MM.1S (cell line): ENCODE measurements around the gene MAS1.

Source experiments
- DNase-seq: peaks from one replicate; pipeline ENCODE4 v3.0.0-alpha.2; 2015
- H2AFZ ChIP-seq: fragments of 300-600 bp; sonication (generic); 2 replicates; pipeline ENCODE4 v1.6.0; 2016; ENCODE audit warnings: antibody characterized with exemption, low read length
- H3F3A ChIP-seq: fragments of 300-600 bp; sonication (generic); 2 replicates; pipeline ENCODE4 v1.6.1; 2016; ENCODE audit warnings: mild to moderate bottlenecking, antibody characterized with exemption, low read length, moderate library complexity, mixed read lengths; ENCODE audit not compliant: insufficient read depth
- H3K27ac ChIP-seq: fragments of 300-600 bp; sonication (generic); 2 replicates; pipeline ENCODE4 v1.5.1; 2016; ENCODE audit warnings: mild to moderate bottlenecking, low read length
- H3K27me3 ChIP-seq: fragments of 300-600 bp; sonication (generic); replicated peaks from 2 replicates; pipeline ENCODE4 v1.6.0; 2016; ENCODE audit warnings: low read length; ENCODE audit not compliant: insufficient read depth
- H3K36me3 ChIP-seq: fragments of 300-600 bp; sonication (generic); replicated peaks from 2 replicates; pipeline ENCODE4 v1.6.1; 2016; ENCODE audit warnings: mild to moderate bottlenecking, low read length, mixed read lengths; ENCODE audit not compliant: insufficient read depth
- H3K4me1 ChIP-seq: fragments of 300-600 bp; sonication (generic); 2 replicates; pipeline ENCODE4 v1.6.1; 2016; ENCODE audit warnings: low read length, mixed read lengths
- H3K4me2 ChIP-seq: fragments of 300-600 bp; sonication (generic); 2 replicates; pipeline ENCODE4 v1.6.0; 2016; ENCODE audit warnings: low read depth, low read length
- H3K4me3 ChIP-seq: fragments of 300-600 bp; sonication (generic); 2 replicates; pipeline ENCODE4 v1.5.1; 2016; ENCODE audit warnings: low read length, mixed read lengths
- H3K79me2 ChIP-seq: fragments of 300-600 bp; sonication (generic); 2 replicates; pipeline ENCODE4 v1.6.1; 2016; ENCODE audit warnings: mixed run types, low read length, mixed read lengths
- H3K9ac ChIP-seq: fragments of 300-600 bp; sonication (generic); 2 replicates; pipeline ENCODE4 v1.6.1; 2016; ENCODE audit warnings: low read length, mixed read lengths
- H3K9me2 ChIP-seq: fragments of 300-600 bp; sonication (generic); replicated peaks from 2 replicates; pipeline ENCODE4 v1.6.1; 2016; ENCODE audit warnings: mild to moderate bottlenecking, low read length, mixed read lengths; ENCODE audit not compliant: insufficient read depth
- H3K9me3 ChIP-seq: fragments of 300-600 bp; sonication (generic); replicated peaks from 2 replicates; pipeline ENCODE4 v1.6.1; 2016; ENCODE audit warnings: mild to moderate bottlenecking, low read length, mixed read lengths; ENCODE audit not compliant: insufficient read depth
- H4K20me1 ChIP-seq: fragments of 300-600 bp; sonication (generic); 2 replicates; pipeline ENCODE4 v1.6.1; 2016; ENCODE audit warnings: mild to moderate bottlenecking, low read length, moderate library complexity, mixed read lengths; ENCODE audit not compliant: insufficient read depth
- EZH2 ChIP-seq: fragments of 300-600 bp; sonication (generic); optimal IDR thresholded peaks from 2 replicates; pipeline ENCODE3; 2017; ENCODE audit warnings: low read depth, mild to moderate bottlenecking, antibody characterized with exemption, low read length, mixed read lengths
- EZH2phosphoT487 ChIP-seq: fragments of 300-600 bp; sonication (generic); IDR thresholded peaks from 2 replicates; pipeline ENCODE4 v1.6.1; 2018; ENCODE audit warnings: antibody characterized with exemption, low read length
- TF ChIP-seq, protein P1 (sequence below): fragments of 300-600 bp; sonication (generic); IDR thresholded peaks from 2 replicates; pipeline ENCODE4 v1.5.1; 2016; ENCODE audit warnings: antibody characterized with exemption, low read length, mixed read lengths

MAS1 gene

GRCh38 chr6:159915397-159915796 lies 24.6 kb downstream of the MAS1 start:
- Histone ChIP-seq H3K36me3 (no peaks in the 10 kb centered on the region), H4K20me1 (no peaks in the 10 kb centered on the region), H3K4me2 (no peak overlapping the region), H3K9me2 (no peaks in the 10 kb centered on the region), H3K4me1 (no peaks in the 10 kb centered on the region), H3F3A (no peaks in the 10 kb centered on the region), H3K9me3 (no peaks in the 10 kb centered on the region), H3K4me3 (no peak overlapping the region), H3K27ac (no peak overlapping the region), H3K27me3 (no peaks in the 10 kb centered on the region), H3K9ac (no peak overlapping the region), H3K79me2 (no peaks in the 10 kb centered on the region), H2AFZ (no peak overlapping the region)
- TF ChIP-seq, protein P1, sequence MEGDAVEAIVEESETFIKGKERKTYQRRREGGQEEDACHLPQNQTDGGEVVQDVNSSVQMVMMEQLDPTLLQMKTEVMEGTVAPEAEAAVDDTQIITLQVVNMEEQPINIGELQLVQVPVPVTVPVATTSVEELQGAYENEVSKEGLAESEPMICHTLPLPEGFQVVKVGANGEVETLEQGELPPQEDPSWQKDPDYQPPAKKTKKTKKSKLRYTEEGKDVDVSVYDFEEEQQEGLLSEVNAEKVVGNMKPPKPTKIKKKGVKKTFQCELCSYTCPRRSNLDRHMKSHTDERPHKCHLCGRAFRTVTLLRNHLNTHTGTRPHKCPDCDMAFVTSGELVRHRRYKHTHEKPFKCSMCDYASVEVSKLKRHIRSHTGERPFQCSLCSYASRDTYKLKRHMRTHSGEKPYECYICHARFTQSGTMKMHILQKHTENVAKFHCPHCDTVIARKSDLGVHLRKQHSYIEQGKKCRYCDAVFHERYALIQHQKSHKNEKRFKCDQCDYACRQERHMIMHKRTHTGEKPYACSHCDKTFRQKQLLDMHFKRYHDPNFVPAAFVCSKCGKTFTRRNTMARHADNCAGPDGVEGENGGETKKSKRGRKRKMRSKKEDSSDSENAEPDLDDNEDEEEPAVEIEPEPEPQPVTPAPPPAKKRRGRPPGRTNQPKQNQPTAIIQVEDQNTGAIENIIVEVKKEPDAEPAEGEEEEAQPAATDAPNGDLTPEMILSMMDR: no peak
- TF ChIP-seq EZH2 (no peak), EZH2phosphoT487 (no peak)
- DNase-seq: no peak

DNA sequence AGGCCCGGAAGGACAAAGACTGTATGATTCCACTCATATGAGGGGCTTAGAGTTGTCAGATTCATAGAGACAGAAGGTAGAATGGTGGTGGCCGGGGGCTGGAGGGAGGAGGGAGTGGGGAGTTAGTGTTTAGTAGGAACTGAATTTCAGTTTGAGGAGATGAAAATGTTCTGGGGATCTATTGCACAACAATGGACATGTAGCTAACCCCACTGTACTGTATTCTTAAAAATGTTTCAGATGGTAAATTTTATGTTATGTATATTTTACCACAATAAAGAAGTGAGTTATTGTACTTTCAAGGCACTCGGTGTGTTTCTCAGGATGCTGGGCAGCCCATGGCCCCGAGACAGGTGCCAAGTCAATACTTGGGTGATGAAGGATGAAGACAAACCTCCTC lies 25.4 kb downstream of the MAS1 start:
- Histone ChIP-seq H3K9me2 (no peaks in the 10 kb centered on the region), H3K27ac (no peak overlapping the region), H3K36me3 (no peaks in the 10 kb centered on the region), H3K9me3 (no peaks in the 10 kb centered on the region), H3K79me2 (no peaks in the 10 kb centered on the region), H3K9ac (no peak overlapping the region), H3K27me3 (no peaks in the 10 kb centered on the region), H3K4me3 (no peak overlapping the region), H3K4me2 (no peak overlapping the region), H3F3A (no peaks in the 10 kb centered on the region), H2AFZ (no peak overlapping the region), H4K20me1 (no peaks in the 10 kb centered on the region), H3K4me1 (no peaks in the 10 kb centered on the region)
- no peak for DNase-seq
- TF ChIP-seq EZH2phosphoT487: no peak

DNA sequence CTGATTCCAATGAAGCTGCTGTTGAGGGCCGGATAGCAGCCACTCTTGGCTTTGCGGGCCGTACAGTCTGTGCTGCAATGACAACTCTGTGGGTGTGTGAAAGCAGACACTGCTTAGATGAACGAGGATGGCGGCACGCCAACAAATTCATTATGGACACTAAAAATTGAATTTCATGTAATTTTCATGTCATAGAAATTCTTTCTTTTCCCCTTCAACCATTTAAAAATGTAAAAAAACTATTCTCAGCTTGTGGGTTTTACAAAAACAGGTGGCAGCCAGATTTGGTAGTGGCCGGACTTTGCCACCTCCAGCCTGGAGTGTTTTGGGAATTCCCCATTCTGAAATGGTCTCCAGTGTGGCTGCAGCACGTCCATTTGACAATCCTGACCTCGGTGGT lies 26.0 kb downstream of the MAS1 start:
- H3K36me3 ChIP-seq: no peaks in the 10 kb centered on the region
- H3K9me3 ChIP-seq: no peaks in the 10 kb centered on the region
- no peak overlapping the region for H3K4me2 ChIP-seq
- H3K27ac ChIP-seq: no peak overlapping the region
- TF ChIP-seq, protein P1: no peak
- TF ChIP-seq EZH2phosphoT487 (no peak), EZH2 (no peak)
- H3K4me3 ChIP-seq: no peak overlapping the region
- H3K79me2 ChIP-seq: no peaks in the 10 kb centered on the region
- no peaks in the 10 kb centered on the region for H3F3A ChIP-seq
- no peaks in the 10 kb centered on the region for H4K20me1 ChIP-seq
- no peaks in the 10 kb centered on the region for H3K4me1 ChIP-seq
- no peak overlapping the region for H2AFZ ChIP-seq
- no peaks in the 10 kb centered on the region for H3K9me2 ChIP-seq
- no peak for DNase-seq
- no peak overlapping the region for H3K9ac ChIP-seq
- H3K27me3 ChIP-seq: no peaks in the 10 kb centered on the region

- H3K4me2 ChIP-seq: no peak overlapping the region
- H3K9me2 ChIP-seq: no peaks in the 10 kb centered on the region
- no peak for DNase-seq
- H3K79me2 ChIP-seq: no peaks in the 10 kb centered on the region
- no peak overlapping the region for H3K27ac ChIP-seq
- H3K4me1 ChIP-seq: no peaks in the 10 kb centered on the region
- no peaks in the 10 kb centered on the region for H4K20me1 ChIP-seq
- H3K27me3 ChIP-seq: no peaks in the 10 kb centered on the region
- H3K9ac ChIP-seq: no peak overlapping the region
- H2AFZ ChIP-seq: no peak overlapping the region
- no peak for TF ChIP-seq EZH2phosphoT487
- TF ChIP-seq, protein P1: no peak
- no peaks in the 10 kb centered on the region for H3F3A ChIP-seq
- H3K36me3 ChIP-seq: no peaks in the 10 kb centered on the region
- no peaks in the 10 kb centered on the region for H3K9me3 ChIP-seq
- H3K4me3 ChIP-seq: no peak overlapping the region
These were observed 28.3 kb downstream of the MAS1 start for GRCh38 chr6:159919011-159919511.
